Measurements from ENCODE around the gene SYT15. TPM values are rescaled to one million over a fixed set of nuclear protein-coding genes. Genes with fewer than 3 reads are reported as not detected.
"Not testable (repeated sequence)": the region's sequence is repeated elsewhere in the genome, so short reads cannot be mapped to it uniquely, and the experiment has no call there.

Gene SYT15
- total RNA-seq, 4 donors from 2014 or later: 0.31 to 2.7 (median 1.0) TPM

GRCh38 chr10:46584196-46584595 lies 5.3 kb downstream of the SYT15 start:
- H3K4me3 ChIP-seq; DNase-seq; H3K27me3 ChIP-seq; H3K9me3 ChIP-seq; intact Hi-C loops (cut with DNase I); H3K4me1 ChIP-seq; H3K36me3 ChIP-seq: not testable (repeated sequence)
- no CpG with 5 or more reads among the region's 11 CpGs for WGBS, 2 donors
- peak overlapping the region in 1 of 4 donors; percentile 10 for H3K27ac ChIP-seq

- H3K27me3 ChIP-seq; H3K4me1 ChIP-seq; DNase-seq; H3K4me3 ChIP-seq; intact Hi-C loops (cut with DNase I); H3K9me3 ChIP-seq; H3K27ac ChIP-seq; H3K36me3 ChIP-seq: not testable (repeated sequence)
- no CpG with 5 or more reads among the region's 13 CpGs for WGBS, 2 donors
Measured at GRCh38 chr10:46585246-46585645, 6.3 kb downstream of the SYT15 start.

DNA sequence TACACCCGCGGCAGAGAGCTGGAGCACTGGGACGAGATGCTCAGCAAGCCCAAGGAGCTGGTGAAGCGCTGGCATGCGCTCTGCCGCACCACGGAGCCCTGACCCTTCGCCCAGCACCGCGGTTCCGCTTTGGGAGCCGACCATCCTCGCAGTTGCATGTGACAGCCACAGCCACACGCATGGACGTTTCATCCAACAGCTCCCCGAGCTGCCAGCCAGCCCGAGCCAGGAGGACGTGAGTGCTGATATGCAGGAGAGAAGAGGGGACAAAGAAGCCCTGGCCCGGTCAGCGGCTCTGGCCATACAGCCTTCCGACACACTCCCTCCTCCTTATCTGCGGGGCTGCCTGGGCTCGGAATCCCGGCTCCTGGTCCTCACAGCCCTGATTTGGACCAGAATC lies 8.6 kb downstream of the SYT15 start:
- H3K27ac ChIP-seq; H3K27me3 ChIP-seq; DNase-seq; H3K9me3 ChIP-seq; H3K4me3 ChIP-seq; intact Hi-C loops (cut with DNase I); H3K4me1 ChIP-seq; H3K36me3 ChIP-seq: not testable (repeated sequence)
- WGBS, 2 donors: no CpG with 5 or more reads among the region's 24 CpGs

GRCh38 chr10:46588221-46588620 lies 9.3 kb downstream of the SYT15 start:
- H3K27ac ChIP-seq; DNase-seq; H3K4me3 ChIP-seq; H3K9me3 ChIP-seq; intact Hi-C loops (cut with DNase I); H3K4me1 ChIP-seq; H3K36me3 ChIP-seq; H3K27me3 ChIP-seq: not testable (repeated sequence)
- WGBS, 2 donors: no CpG with 5 or more reads among the region's 3 CpGs

DNA sequence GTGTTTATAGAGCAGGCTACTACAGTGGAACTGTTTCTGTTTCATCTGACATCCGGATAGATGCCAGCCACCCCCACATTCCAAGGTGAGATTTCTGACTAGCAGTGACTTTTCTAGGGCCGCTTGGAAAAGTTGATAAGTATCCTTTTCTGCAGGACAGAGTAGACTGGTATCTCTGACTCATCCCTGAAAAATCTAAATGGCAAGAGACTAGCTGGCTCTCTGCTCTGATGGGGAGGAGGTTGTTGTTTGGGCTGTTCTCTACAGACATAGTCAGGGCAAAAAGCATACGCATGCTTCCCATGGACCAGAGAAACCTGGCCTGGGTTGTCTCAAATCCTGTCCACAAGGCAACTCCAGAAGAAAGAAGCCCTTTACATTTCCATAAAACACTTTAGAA lies 10.7 kb downstream of the SYT15 start:
- intact Hi-C loops (cut with DNase I); DNase-seq; H3K4me1 ChIP-seq; H3K36me3 ChIP-seq; H3K9me3 ChIP-seq; H3K27ac ChIP-seq; H3K27me3 ChIP-seq; H3K4me3 ChIP-seq: not testable (repeated sequence)
- no CpG with 5 or more reads among the region's 3 CpGs for WGBS, 2 donors

DNA sequence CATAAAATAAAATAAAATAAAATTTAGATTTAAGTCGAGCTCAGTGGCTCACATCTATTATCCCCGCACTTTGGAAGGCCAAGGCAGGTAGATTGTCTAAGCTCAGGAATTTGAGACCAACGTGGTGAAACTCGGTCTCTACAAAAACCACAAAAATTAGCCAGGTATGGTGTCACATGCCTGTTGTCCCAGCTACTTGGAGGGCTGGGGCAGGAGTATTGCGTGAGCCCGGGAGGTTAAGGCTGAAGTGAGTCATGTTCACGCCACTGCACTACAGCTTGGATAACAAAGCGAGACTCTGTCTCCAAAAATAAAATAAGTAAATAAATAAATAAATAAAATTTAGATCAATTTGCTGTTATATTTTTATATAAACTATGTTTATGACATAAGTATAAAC lies 12.1 kb downstream of the SYT15 start:
- H3K27me3 ChIP-seq; intact Hi-C loops (cut with DNase I); H3K9me3 ChIP-seq; H3K36me3 ChIP-seq; H3K4me1 ChIP-seq; DNase-seq; H3K27ac ChIP-seq; H3K4me3 ChIP-seq: not testable (repeated sequence)
- no CpG with 5 or more reads among the region's 8 CpGs for WGBS, 2 donors

- DNase-seq; intact Hi-C loops (cut with DNase I); H3K27ac ChIP-seq; H3K4me3 ChIP-seq; H3K9me3 ChIP-seq; H3K4me1 ChIP-seq; H3K27me3 ChIP-seq; H3K36me3 ChIP-seq: not testable (repeated sequence)
- 90 to 98% methylated on average over 11 to 13 of the region's 13 CpGs for whole genome bisulfite sequencing, 2 donors
Measured at GRCh38 chr10:46593307-46593706, 14.4 kb downstream of the SYT15 start.

- intact Hi-C loops (cut with DNase I); H3K9me3 ChIP-seq; H3K4me3 ChIP-seq; H3K4me1 ChIP-seq; DNase-seq; H3K27me3 ChIP-seq; H3K36me3 ChIP-seq; H3K27ac ChIP-seq: not testable (repeated sequence)
- WGBS, 2 donors: 14 to 29% methylated on average over 1 to 5 of the region's 6 CpGs
Measured at GRCh38 chr10:46594453-46595063, 15.6 kb downstream of the SYT15 start.

- H3K4me1 ChIP-seq; intact Hi-C loops (cut with DNase I); H3K27me3 ChIP-seq; H3K9me3 ChIP-seq; DNase-seq; H3K36me3 ChIP-seq: not testable (repeated sequence)
- 17% methylated on average over 2 of the region's 4 CpGs; no CpG with 5 or more reads in 1 of the 2 donors for WGBS, 2 donors
- Histone ChIP-seq H3K4me3 (peak overlapping the region in 2 of 4 donors; percentile 24 to 36), H3K27ac (peak overlapping the region; percentile 49 to 70 (median 66))
Measured at GRCh38 chr10:46596570-46596969, 17.6 kb downstream of the SYT15 start.

GRCh38 chr10:46597616-46598246 lies 18.8 kb downstream of the SYT15 start:
- H3K36me3 ChIP-seq; intact Hi-C loops (cut with DNase I); H3K4me1 ChIP-seq; H3K27me3 ChIP-seq; DNase-seq; H3K9me3 ChIP-seq: not testable (repeated sequence)
- peak overlapping the region; percentile 39 to 70 (median 58) for H3K27ac ChIP-seq
- peak in 1 of 6 experiments; percentile 7 for TF ChIP-seq CTCF (IDR thresholded peaks at IDR 0.05)
- peak overlapping the region; percentile 25 to 61 (median 46) for H3K4me3 ChIP-seq
- WGBS, 2 donors: 1 to 3% methylated on average over 6 to 11 of the region's 44 CpGs

DNA sequence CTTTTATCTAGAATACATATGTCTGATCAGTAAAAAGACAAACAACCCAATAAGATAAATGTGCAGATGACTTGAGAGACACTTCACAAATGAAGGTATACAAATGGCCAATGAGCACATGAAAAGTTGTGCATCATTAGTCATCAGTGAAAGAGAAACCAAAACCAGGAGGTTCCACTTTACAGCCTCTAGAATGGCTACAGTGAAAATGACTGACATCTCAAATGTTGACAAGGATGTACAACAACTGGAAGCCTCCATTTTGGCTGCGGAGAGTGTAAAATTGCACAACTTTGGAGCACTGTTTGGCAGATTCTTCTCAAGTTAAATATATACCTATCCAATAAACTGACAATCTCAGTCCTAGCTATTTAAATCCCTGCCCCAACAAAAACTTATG lies 21.6 kb downstream of the SYT15 start:
- 63 to 100% methylated on average over 1 of the region's 1 CpG for WGBS, 2 donors
- H3K27ac ChIP-seq; H3K27me3 ChIP-seq; H3K4me1 ChIP-seq; H3K4me3 ChIP-seq; DNase-seq; H3K9me3 ChIP-seq; intact Hi-C loops (cut with DNase I); H3K36me3 ChIP-seq: not testable (repeated sequence)

GRCh38 chr10:46615540-46615939 lies 36.6 kb downstream of the SYT15 start:
- H3K9me3 ChIP-seq; H3K27me3 ChIP-seq; intact Hi-C loops (cut with DNase I); H3K36me3 ChIP-seq; H3K27ac ChIP-seq; H3K4me3 ChIP-seq; DNase-seq; H3K4me1 ChIP-seq: not testable (repeated sequence)
- no CpG with 5 or more reads among the region's 6 CpGs for WGBS, 2 donors

DNA sequence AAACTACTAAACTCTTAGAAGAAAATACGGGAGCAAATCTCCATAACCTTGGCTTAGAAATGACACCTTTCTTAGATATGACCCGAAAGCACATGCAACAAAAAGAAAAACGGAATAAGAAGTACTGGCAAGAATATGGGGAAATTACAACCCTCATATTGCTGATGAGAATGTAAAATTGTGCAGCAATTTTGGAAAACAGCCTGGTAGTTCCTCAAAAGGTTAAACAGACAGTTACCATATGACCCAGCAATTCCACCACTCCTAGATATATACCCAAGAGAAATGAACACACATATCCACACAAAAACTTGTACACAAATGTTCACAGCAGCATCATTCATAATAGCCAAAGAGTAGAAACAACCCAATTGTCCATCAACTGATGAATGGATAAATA lies 37.3 kb downstream of the SYT15 start:
- H3K4me3 ChIP-seq; H3K36me3 ChIP-seq; H3K9me3 ChIP-seq; H3K27ac ChIP-seq; intact Hi-C loops (cut with DNase I); H3K27me3 ChIP-seq; H3K4me1 ChIP-seq; DNase-seq: not testable (repeated sequence)
- no CpG with 5 or more reads among the region's 3 CpGs for WGBS, 2 donors
